ENCODE data around the gene ADAD2.

The ADAD2 gene

GRCh38 chr16:84186685-84187437 lies 4.1 kb upstream of the ADAD2 start, which contains the start of gene TAF1C:
TAF1C (minus strand) TSS chr16:84187057; CDS start chr16:84184988, 2,069 bp downstream.
- peaks cover 27% of the 10 kb centered on the region for H3K4me1 ChIP-seq (ENCODE audit: insufficient read depth, low read length)
- H3K4me2 ChIP-seq (ENCODE audit: insufficient read depth, low read length): peak within 1 kb of the TSS; percentile 79
- H3K4me3 ChIP-seq (ENCODE audit: low read depth in 1 of 2, low read length in 2 of 2): peak within 1 kb of the TSS; percentile 65 to 91
- peak within 1 kb of the TSS; percentile 83 for H2AFZ ChIP-seq (ENCODE audit: low read depth, low read length)
- H3K9ac ChIP-seq (ENCODE audit: low read depth, low read length): peak within 1 kb of the TSS; percentile 91
- H3K36me3 ChIP-seq (ENCODE audit: insufficient read depth, low read length): peaks cover 35% of the 10 kb centered on the region
- peaks cover 45% of the 10 kb centered on the region for H3K79me2 ChIP-seq (ENCODE audit: insufficient read depth, low read length)
- ATAC-seq (ENCODE audit: insufficient read depth, low read depth): peak; percentile 93
- peak; percentile 89 for DNase-seq
- peaks cover 30% of the 10 kb centered on the region for H4K20me1 ChIP-seq (ENCODE audit: insufficient read depth, low read length)
- peak within 1 kb of the TSS; percentile 90 for H3K27ac ChIP-seq (ENCODE audit: low read length)
- no peaks in the 10 kb centered on the region for H3K9me3 ChIP-seq (ENCODE audit: insufficient read depth, low read length, severe bottlenecking)
- H3K27me3 ChIP-seq (ENCODE audit: insufficient read depth, low read length, poor library complexity): no peaks in the 10 kb centered on the region
- peak; percentile 98 for TF ChIP-seq CTCF (IDR thresholded peaks at IDR 0.05; ENCODE audit: borderline replicate concordance, extremely low read depth, low read length, poor library complexity, severe bottlenecking)
- TF ChIP-seq EZH2 (IDR thresholded peaks at IDR 0.05; ENCODE audit: borderline replicate concordance, low read depth, low read length, severe bottlenecking): no peak

- Histone ChIP-seq H3K79me2 (ENCODE audit: insufficient read depth, low read length) (peaks cover 4% of the 10 kb centered on the region), H3K4me1 (ENCODE audit: insufficient read depth, low read length) (peaks cover 30% of the 10 kb centered on the region), H3K27ac (ENCODE audit: low read length) (no peak overlapping the region), H3K27me3 (ENCODE audit: insufficient read depth, low read length, poor library complexity) (no peaks in the 10 kb centered on the region), H2AFZ (ENCODE audit: low read depth, low read length) (no peak overlapping the region), H3K36me3 (ENCODE audit: insufficient read depth, low read length) (no peaks in the 10 kb centered on the region; the same call in 1 of the 2 replicates), H3K9ac (ENCODE audit: low read depth, low read length) (no peak overlapping the region), H3K4me2 (ENCODE audit: insufficient read depth, low read length) (no peak overlapping the region), H4K20me1 (ENCODE audit: insufficient read depth, low read length) (peaks cover 8% of the 10 kb centered on the region; the same call in 1 of the 2 replicates), H3K9me3 (ENCODE audit: insufficient read depth, low read length, severe bottlenecking) (no peaks in the 10 kb centered on the region), H3K4me3 (ENCODE audit: low read depth in 1 of 2, low read length in 2 of 2) (no peak overlapping the region)
- no peak for TF ChIP-seq CTCF (IDR thresholded peaks at IDR 0.05; ENCODE audit: borderline replicate concordance, extremely low read depth, low read length, poor library complexity, severe bottlenecking)
- TF ChIP-seq EZH2 (IDR thresholded peaks at IDR 0.05; ENCODE audit: borderline replicate concordance, low read depth, low read length, severe bottlenecking): no peak
- no peak for DNase-seq
- no peak for ATAC-seq (ENCODE audit: insufficient read depth, low read depth)
Measured at GRCh38 chr16:84191466-84191865, 509 bp downstream of the ADAD2 start.

GRCh38 chr16:84193480-84193879 lies 2.5 kb downstream of the ADAD2 start:
- H3K36me3 ChIP-seq (ENCODE audit: insufficient read depth, low read length): no peaks in the 10 kb centered on the region
- no peak overlapping the region for H3K9ac ChIP-seq (ENCODE audit: low read depth, low read length)
- DNase-seq (peak; percentile 67), ATAC-seq (ENCODE audit: insufficient read depth, low read depth) (peak; percentile 87)
- H3K4me2 ChIP-seq (ENCODE audit: insufficient read depth, low read length): peak overlapping the region; percentile 17; the same call in 1 of the 2 replicates
- no peak overlapping the region for H3K4me3 ChIP-seq (ENCODE audit: low read depth in 1 of 2, low read length in 2 of 2)
- H3K9me3 ChIP-seq (ENCODE audit: insufficient read depth, low read length, severe bottlenecking): no peaks in the 10 kb centered on the region
- H3K27ac ChIP-seq (ENCODE audit: low read length): no peak overlapping the region
- TF ChIP-seq CTCF (IDR thresholded peaks at IDR 0.05; ENCODE audit: borderline replicate concordance, extremely low read depth, low read length, poor library complexity, severe bottlenecking) (no peak), EZH2 (IDR thresholded peaks at IDR 0.05; ENCODE audit: borderline replicate concordance, low read depth, low read length, severe bottlenecking) (no peak)
- no peaks in the 10 kb centered on the region for H3K27me3 ChIP-seq (ENCODE audit: insufficient read depth, low read length, poor library complexity)
- no peaks in the 10 kb centered on the region for H3K79me2 ChIP-seq (ENCODE audit: insufficient read depth, low read length)
- H4K20me1 ChIP-seq (ENCODE audit: insufficient read depth, low read length): peaks cover 8% of the 10 kb centered on the region; the same call in 1 of the 2 replicates
- H2AFZ ChIP-seq (ENCODE audit: low read depth, low read length): no peak overlapping the region
- peaks cover 26% of the 10 kb centered on the region for H3K4me1 ChIP-seq (ENCODE audit: insufficient read depth, low read length)

Measured in DND-41 (cell line).